Progenitor cell of endocrine pancreas (in vitro differentiated cells): Measurements from ENCODE around the gene PCDHGA7. TPM values are rescaled to one million over a fixed set of nuclear protein-coding genes. Genes with fewer than 3 reads are reported as not detected.
"Not testable (repeated sequence)": the region's sequence is repeated elsewhere in the genome, so short reads cannot be mapped to it uniquely, and the experiment has no call there.

Experiments used
- DNase-seq: peaks from one replicate; pipeline ENCODE4 v3.0.0; 2021; ENCODE audit warnings: low spot score; ENCODE audit not compliant: unreplicated experiment
- H3K27ac Mint-ChIP-seq: 2 replicates; pipeline ENCODE4 v1.8.0; 2021; ENCODE audit warnings: mild to moderate bottlenecking, moderate library complexity, mixed read lengths
- H3K27me3 Mint-ChIP-seq: 2 replicates; pipeline ENCODE4 v1.8.0; 2021; ENCODE audit warnings: mixed read lengths
- H3K36me3 Mint-ChIP-seq: 2 replicates; pipeline ENCODE4 v1.8.0; 2022; ENCODE audit warnings: mixed read lengths; ENCODE audit not compliant: insufficient read depth
- H3K4me1 Mint-ChIP-seq: 2 replicates; pipeline ENCODE4 v1.8.0; 2021; ENCODE audit warnings: low read depth, mixed read lengths
- H3K4me3 Mint-ChIP-seq: 2 replicates; pipeline ENCODE4 v1.8.0; 2021; ENCODE audit warnings: low read depth, mild to moderate bottlenecking, moderate library complexity, mixed read lengths
- H3K9me3 Mint-ChIP-seq: 2 replicates; pipeline ENCODE4 v1.8.0; 2021; ENCODE audit warnings: low read depth, mixed read lengths
- total RNA-seq: library from RNA; stranded (reverse); gene quantifications from 2 replicates; pipeline ENCODE4 v1.2.1, GENCODE V29; 2021
- TF ChIP-seq, protein P1 (sequence below): fragments of 200-600 bp; sonication (generic); IDR thresholded peaks from one replicate; pipeline ENCODE4 v1.5.0; 2021; ENCODE audit warnings: antibody characterized with exemption, mild to moderate bottlenecking; ENCODE audit not compliant: unreplicated experiment

Gene PCDHGA7
- total RNA-seq, 1 donor from 2014 or later: 0.41 TPM

DNA sequence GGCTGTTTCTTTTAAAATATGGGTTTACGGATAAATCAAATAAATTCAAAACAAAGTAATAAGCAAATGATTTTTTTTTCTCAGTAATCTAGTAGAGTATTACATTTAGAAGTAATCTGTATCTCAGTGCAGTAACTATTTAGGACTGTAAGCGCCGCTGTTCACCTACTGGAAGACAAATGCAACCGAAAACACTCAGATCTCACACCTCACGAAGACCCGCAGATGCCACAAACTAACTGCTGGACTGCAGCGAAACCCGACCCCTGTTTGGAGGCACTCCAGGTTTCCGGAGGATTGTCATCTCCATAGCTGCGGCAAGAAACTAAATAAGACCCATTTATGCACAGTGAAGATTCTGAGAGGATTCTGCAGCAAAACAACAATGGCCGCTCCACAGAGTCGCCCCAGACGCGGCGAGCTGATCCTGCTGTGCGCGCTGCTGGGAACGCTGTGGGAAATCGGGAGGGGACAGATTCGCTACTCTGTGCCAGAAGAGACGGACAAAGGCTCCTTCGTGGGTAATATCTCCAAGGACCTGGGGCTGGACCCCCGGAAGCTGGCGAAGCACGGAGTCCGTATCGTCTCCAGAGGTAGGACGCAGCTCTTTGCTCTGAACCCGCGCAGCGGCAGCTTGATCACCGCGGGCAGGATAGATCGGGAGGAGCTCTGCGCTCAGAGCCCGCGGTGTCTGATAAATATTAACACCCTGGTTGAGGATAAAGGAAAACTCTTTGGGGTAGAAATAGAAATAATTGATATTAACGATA, 10.1 kb downstream of the PCDHGA7 start, which contains the start of gene PCDHGA8:
Gene PCDHGA8 (plus strand): TSS at position 205 of the 770 bp plus-strand sequence. CDS start 181 bp downstream, at position 386.
- TF ChIP-seq, protein P1, sequence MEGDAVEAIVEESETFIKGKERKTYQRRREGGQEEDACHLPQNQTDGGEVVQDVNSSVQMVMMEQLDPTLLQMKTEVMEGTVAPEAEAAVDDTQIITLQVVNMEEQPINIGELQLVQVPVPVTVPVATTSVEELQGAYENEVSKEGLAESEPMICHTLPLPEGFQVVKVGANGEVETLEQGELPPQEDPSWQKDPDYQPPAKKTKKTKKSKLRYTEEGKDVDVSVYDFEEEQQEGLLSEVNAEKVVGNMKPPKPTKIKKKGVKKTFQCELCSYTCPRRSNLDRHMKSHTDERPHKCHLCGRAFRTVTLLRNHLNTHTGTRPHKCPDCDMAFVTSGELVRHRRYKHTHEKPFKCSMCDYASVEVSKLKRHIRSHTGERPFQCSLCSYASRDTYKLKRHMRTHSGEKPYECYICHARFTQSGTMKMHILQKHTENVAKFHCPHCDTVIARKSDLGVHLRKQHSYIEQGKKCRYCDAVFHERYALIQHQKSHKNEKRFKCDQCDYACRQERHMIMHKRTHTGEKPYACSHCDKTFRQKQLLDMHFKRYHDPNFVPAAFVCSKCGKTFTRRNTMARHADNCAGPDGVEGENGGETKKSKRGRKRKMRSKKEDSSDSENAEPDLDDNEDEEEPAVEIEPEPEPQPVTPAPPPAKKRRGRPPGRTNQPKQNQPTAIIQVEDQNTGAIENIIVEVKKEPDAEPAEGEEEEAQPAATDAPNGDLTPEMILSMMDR: no peak
- peaks cover 52% of the 10 kb centered on the region for H3K9me3 Mint-ChIP-seq
- DNase-seq: no peak

DNA sequence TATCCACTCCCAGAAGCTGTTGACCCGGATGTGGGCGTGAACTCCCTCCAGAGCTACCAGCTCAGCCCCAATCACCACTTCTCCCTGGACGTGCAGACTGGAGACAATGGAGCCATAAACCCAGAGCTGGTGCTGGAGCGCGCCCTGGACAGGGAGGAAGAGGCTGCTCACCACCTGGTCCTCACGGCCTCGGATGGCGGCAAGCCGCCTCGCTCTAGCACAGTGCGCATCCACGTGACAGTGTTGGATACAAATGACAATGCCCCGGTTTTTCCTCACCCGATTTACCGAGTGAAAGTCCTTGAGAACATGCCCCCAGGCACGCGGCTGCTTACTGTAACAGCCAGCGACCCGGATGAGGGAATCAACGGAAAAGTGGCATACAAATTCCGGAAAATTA, 10.7 kb downstream of the PCDHGA7 start:
- peaks cover 50% of the 10 kb centered on the region for H3K36me3 Mint-ChIP-seq

More for the DNA sequence above, 10.1 kb downstream of the PCDHGA7 start, which contains the start of gene PCDHGA8:
- H3K36me3 Mint-ChIP-seq: peaks cover 51% of the 10 kb centered on the region
- no peaks in the 10 kb centered on the region for H3K4me1 Mint-ChIP-seq
- H3K4me3 Mint-ChIP-seq: no peak within 1 kb of the TSS
- peak within 1 kb of the TSS; percentile 33 for H3K27ac Mint-ChIP-seq
- no peaks in the 10 kb centered on the region for H3K27me3 Mint-ChIP-seq

DNA sequence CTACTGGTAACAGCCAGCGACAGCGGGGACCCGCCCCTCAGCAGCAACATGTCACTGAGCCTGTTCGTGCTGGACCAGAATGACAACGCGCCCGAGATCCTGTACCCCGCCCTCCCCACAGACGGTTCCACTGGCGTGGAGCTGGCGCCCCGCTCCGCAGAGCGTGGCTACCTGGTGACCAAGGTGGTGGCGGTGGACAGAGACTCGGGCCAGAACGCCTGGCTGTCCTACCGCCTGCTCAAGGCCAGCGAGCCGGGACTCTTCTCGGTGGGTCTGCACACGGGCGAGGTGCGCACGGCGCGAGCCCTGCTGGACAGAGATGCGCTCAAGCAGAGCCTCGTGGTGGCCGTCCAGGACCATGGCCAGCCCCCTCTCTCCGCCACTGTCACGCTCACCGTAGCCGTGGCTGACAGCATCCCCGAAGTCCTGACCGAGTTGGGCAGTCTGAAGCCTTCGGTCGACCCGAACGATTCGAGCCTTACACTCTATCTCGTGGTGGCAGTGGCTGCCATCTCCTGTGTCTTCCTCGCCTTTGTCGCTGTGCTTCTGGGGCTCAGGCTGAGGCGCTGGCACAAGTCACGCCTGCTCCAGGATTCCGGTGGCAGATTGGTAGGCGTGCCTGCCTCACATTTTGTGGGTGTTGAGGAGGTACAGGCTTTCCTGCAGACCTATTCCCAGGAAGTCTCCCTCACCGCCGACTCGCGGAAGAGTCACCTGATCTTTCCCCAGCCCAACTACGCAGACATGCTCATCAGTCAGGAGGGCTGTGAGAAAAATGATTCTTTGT, 12.1 kb downstream of the PCDHGA7 start:
- Mint-ChIP-seq H3K9me3 (peaks cover 50% of the 10 kb centered on the region), H3K27ac (peak overlapping the region; percentile 41), H3K36me3 (peaks cover 52% of the 10 kb centered on the region)
- DNase-seq, H3K27me3 Mint-ChIP-seq, H3K4me1 Mint-ChIP-seq, H3K4me3 Mint-ChIP-seq: not testable (repeated sequence)

More for the DNA sequence above, 10.7 kb downstream of the PCDHGA7 start:
- Mint-ChIP-seq H3K4me3 (no peak overlapping the region), H3K27me3 (no peaks in the 10 kb centered on the region), H3K9me3 (peaks cover 52% of the 10 kb centered on the region), H3K27ac (peak overlapping the region; percentile 33), H3K4me1 (no peaks in the 10 kb centered on the region)
- TF ChIP-seq, protein P1: no peak
- DNase-seq: no peak

DNA sequence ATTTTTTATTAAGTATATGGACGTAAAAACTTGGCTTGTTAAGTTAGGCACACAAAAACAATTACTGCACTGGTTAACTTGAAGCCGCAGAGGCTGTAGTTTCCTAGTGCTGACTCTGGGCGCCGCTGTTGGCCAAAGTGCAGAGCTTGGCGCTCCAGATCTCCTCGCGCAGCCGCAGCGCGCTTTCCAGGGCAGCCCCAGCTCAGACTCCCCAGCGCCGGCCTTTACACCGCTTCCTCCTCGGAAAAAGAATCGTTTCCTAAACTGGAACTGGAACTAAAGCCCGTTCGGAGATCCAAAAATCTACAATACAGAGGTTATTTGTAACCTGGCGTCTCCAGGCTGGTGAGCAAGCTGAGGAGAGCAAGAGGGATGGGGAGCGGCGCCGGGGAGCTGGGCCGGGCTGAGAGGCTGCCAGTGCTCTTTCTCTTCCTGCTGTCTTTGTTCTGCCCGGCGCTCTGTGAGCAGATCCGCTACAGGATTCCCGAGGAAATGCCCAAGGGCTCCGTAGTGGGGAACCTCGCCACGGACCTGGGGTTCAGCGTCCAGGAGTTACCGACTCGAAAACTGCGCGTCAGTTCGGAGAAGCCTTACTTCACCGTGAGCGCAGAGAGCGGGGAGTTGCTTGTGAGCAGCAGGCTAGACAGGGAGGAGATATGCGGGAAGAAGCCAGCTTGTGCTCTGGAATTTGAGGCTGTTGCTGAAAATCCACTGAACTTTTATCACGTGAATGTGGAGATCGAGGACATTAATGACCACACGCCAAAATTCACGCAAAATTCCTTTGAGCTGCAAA, 15.4 kb downstream of the PCDHGA7 start, which contains the start of gene PCDHGB5:
Gene PCDHGB5 (plus strand): TSS at position 192 of the 796 bp plus-strand sequence. CDS start 181 bp downstream, at position 373.
- not testable (repeated sequence) for H3K27me3 Mint-ChIP-seq, H3K27ac Mint-ChIP-seq, DNase-seq, H3K4me1 Mint-ChIP-seq, H3K4me3 Mint-ChIP-seq
- Mint-ChIP-seq H3K36me3 (peaks cover 43% of the 10 kb centered on the region), H3K9me3 (peaks cover 45% of the 10 kb centered on the region)

DNA sequence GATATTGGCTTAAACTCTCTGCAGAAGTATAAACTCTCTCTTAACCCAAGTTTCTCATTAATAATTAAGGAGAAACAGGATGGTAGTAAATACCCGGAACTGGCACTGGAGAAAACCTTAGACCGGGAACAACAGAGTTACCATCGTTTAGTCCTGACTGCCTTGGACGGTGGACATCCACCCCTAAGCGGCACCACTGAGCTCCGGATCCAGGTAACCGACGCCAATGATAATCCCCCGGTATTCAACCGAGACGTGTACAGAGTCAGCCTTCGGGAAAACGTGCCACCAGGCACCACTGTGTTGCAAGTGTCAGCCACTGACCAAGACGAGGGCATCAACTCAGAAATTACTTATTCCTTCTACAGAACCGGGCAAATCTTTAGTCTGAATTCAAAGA, 16.1 kb downstream of the PCDHGA7 start:
- Mint-ChIP-seq H3K27ac (no peak overlapping the region), H3K27me3 (no peaks in the 10 kb centered on the region)
- no peak for DNase-seq

More for the DNA sequence above, 16.1 kb downstream of the PCDHGA7 start:
- TF ChIP-seq, protein P1: no peak
- Mint-ChIP-seq H3K4me1 (no peaks in the 10 kb centered on the region), H3K4me3 (no peak overlapping the region), H3K36me3 (peaks cover 42% of the 10 kb centered on the region), H3K9me3 (peaks cover 46% of the 10 kb centered on the region)
